HG02852 (cell line): ENCODE results near the gene PRDM15.
"Not testable (repeated sequence)": the region's sequence is repeated elsewhere in the genome, so short reads cannot be mapped to it uniquely, and the experiment has no call there.

Experiments used
- ATAC-seq: cut with Tn5 transposase; IDR thresholded peaks from one replicate; pipeline ENCODE4 v1.9.1; 2021; ENCODE audit warnings: mild to moderate bottlenecking, moderate library complexity; ENCODE audit not compliant: unreplicated experiment

Gene PRDM15

DNA sequence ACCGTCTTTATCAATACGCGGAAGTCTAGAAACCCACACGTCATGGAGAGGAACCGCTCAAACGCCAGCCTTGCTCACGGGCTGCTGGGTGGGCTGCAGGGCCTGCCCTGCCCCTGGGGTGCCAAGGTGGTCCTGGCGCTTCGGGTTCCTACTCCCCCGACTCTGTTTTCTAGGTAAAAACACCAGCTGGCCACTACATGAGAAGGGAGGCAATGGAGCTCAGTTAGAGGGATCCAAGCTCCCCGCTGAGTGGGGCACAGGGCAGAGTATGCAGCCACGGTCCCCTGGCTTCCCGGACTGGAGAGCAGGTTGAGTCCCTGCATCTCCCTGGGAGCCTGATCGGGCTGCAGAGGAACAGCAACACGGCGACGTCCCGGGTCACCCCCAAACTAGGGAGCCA, 71.0 kb downstream of the PRDM15 start:
- no peak for ATAC-seq

DNA sequence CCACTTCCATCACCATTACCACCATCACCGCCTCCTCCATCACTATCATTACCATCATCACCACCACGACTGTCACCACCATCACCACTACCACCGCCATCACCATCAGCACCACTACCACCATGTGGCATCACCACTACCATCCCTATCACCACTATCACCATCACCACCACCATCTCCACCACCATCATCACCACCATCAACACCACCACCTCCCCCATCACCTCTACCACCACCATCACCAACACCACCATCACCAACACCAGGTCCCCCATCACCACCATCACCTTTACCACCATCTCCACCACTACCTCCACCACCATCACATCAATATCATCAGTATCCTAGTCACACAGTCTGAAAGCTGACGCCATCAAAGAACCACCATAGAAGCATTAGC, 72.4 kb downstream of the PRDM15 start:
- no peak for ATAC-seq

DNA sequence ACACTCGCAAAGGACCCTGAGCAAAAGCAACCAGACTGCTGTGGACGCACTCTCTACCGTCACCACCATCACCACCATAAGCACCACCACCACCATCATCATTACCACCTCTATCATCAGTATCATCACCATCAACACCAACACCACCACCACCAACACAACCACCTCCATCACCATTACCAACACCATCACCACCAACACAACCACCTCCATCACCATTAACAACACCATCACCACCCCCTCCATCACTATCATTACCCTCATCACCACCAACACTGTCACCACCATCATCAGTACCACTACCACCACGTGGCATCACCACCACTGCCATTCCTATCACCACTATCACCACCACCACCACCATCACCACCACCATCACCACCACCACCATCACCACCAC, 73.5 kb downstream of the PRDM15 start:
- ATAC-seq, result no peak

DNA sequence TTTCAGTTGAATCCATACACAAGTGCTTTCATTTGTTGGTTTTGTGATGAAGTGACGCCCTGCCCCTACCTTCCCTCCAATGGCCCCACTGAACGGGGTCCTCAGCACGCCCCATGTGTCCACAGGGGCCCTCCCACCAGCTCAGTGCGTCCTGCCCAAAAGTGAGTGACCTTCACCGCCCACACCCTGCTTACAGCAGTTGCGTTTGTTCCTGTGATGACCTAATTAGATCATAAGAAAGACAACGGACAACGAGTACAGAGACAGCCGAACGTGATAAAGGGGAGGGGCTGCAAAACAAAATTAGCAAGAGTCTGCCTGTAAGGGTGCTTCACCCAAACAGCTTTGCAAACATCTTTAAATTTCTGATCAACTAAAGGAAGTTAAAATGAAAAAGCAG, 74.1 kb downstream of the PRDM15 start:
- ATAC-seq, result no peak

DNA sequence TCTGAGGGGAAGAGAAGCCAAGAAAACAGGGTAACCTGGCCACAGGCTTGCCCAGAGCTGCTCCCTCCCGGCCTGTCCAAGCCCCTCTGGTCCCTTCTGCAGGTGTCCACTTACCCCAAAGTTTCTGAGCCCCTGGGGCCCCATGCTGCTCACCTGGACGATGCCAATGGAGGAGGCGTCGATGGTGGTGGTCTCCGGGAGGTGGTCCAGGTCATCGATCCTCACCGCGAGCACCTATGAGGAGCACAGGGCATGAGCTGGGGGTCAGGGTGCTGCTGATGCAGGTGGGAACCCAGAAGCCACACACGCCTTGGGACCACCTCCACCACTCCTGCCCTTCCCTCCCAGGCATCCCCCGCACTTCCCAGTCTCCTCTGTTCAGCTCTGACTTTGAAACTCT, 74.8 kb downstream of the PRDM15 start:
- no peak for ATAC-seq

DNA sequence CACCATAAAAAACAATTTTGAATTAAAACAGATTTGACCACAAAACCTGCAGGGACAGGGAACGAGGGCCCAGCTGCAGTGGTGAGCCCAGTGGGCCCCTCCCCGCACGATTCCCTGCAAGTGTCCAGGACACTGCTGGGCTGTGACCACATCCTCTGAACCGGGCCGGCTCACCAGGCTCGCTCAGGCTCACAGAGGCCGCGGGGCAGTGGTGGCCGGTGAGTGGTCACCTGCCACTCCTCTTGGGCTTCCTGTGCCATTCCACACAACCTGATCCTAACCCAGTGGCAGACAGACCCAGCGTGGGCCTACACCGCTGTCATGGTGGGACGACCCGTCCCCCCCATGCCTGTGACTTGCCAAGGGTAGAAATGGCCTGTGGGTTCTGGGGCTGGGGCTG, 75.8 kb downstream of the PRDM15 start:
- no peak for ATAC-seq

DNA sequence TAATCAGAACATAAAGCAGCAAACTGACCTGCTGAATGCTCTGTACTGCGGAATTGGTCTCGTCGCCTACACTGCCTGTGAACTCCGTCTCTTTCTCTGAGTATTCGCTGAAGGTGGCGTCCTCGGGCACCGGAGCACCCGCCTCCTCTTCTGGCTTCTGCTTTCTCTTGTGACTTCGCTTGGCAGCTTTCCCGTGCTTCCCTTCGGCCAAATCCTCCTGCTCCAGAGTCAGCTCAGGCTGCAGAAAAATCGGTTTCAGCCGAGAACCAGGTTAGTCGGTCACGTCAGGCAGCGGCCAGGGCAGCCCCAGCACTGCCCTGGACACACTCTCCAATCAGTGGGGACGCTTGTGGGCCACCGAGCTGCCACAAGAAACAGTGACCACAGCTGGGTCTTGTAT, 76.5 kb downstream of the PRDM15 start:
- no peak for ATAC-seq

DNA sequence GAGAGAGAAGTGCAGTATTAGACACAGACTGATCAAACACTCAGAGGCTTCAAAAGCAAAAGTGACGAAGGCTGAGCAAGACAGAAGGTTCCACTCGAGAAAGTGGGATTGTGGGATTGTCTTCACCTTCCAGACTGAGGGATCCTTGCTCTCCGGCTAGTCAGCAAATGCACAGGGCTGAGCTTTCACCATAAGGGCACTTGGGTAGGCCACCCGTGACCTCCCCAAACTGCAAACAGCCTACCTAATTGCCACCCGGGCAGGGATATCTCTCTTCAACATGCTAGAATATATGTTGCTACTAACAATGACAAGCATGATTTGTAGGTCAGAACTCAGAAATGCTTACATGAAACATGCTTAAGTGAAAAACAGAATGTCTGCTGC, 77.0 kb downstream of the PRDM15 start:
- no peak for ATAC-seq

DNA sequence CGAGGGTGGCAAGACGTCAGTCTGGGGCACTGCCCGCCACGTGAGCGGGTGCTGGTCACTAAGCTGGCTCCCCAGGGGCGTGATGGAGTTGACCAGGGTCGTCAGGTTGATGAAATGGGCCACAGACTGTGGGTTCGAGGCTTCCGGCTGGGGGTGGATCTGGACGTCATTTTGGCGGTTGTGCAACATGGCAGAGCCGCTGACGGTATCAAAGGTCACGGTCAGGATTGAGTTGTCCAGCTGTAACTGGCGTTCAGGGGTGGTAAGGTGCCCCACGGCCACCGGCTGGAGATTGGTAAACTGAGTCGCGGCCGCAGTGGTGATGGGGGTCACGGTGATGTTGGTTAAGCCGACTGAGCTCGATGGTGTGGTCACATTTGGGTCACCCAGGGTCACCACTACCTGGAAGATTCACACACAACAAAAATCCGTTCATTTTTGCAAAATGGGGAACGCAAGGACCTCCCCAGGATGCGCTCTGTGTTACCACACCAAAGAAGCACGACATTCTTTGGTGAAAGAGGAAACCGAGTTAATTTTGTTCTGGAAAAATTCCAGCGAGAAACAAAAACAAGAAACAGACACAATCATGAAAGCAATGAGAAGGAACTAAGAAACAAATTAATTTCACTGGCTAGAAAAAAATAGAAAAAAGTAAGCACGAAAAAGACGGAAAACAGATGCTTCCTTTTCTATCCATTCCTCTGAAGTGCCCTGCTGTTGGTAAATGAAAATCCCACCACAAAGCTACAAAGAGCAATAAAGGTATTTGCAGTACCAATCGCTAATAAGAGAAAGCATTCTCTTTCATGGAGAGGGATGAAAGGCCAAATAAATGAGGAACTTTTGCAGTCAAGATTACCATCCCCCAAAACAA, 77.6 kb downstream of the PRDM15 start:
- ATAC-seq, result no peak

DNA sequence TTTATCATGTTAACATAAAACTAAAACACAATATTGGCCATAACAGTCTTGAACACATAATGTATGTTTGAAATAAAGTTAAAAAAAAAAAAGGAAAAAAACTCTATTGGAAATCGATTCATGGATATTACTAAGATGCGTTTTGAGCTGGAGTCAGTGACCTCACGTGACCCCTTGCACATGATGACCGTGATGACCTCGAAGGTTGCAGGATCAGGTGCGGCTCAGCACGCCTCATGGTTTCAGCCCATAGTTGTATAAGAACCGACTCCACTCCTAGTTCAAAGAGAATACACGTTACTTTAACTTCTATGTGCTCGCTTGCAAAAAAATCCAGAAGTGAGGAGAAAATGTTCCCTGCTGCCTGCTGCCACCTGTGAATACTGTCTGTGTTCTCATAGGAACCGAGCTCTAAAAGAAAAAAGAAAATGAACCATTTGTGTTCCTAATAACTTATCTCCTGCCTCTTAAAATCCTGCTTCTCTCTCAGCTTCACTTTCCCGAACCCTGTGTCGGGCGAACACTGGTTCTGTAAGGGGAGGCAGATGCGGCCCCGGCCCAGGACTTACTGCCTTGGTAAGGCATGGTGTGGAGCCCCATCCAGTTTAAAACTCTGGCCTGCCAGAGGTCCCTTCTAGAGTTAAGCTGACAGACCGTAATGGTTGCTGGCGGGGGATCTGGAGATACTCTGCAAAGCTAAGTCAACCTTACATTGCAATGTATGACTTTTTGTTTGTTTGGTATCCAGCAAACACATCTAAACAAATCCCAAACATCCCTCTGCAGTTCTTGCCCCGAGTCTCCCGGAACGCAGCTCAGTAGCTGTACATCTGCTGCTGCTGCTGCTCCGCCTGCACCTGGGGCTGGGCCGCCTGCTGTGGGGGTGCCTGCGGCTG, 78.5 kb downstream of the PRDM15 start:
- ATAC-seq, result no peak

DNA sequence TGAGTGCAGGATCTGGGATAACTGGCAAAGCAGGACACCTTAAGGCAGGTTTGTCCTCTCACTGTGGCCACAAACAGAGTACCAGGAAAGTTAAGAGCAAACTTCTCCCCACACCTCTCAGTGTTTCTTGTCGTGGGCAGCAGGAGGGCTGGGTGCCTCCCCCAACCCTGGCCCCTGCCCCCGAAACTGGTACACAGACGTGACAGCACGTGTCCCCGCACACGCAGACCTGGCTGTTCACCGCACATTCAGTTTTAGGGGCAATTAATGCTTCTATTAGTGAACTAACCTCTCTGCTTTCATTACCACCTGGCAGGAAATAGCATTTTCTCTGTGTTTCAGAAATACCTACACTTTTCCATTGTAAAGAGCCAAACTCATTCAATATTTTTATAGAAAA, 79.4 kb downstream of the PRDM15 start:
- no peak for ATAC-seq

DNA sequence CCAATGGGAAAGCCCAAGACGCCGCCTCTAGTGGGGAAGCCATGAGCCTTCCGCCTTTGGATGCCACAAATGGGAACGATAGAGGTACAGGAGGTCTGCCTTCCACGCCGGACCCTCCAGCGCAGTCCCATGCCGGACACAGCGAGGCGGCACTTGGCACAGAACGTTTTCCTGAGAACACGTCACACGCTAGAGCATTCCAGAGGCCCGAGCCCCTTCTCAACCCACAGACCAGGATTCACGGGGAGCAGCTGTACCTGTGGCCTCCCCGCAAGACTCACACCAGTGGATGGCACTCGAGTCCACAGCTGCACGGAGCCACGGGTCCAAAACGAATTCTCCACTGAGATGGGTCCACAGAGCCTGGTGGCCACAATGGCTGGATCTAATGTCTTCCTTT, 80.8 kb downstream of the PRDM15 start:
- no peak for ATAC-seq

DNA sequence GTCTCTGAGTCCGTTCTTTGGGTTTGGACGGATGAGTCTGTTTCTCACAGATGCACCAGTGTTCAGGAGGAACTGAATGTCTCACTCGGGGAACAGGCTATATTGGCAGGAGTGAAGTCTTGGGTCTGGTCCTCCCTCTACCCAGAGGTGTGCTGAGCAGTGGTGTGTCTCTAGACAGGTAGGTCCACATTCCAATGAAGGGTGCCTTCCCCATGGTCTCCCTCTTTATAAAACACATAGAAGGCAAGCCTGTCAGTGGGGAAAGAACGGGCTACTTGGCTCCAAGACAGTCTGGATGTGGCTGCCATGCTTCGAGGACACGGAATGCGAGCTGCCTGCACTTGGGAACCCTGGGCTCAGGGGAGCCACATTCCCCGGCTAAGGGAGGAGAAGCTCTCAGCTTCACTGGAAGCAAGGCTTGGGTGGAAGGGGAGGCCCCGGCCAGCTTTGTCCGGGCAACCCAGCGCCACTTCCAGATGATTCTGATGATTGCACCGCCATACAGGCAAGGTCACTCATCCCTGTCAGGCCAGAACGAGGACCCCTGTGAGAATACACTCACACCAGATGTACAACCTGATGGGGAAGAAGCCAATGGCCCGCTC, 82.6 kb downstream of the PRDM15 start:
- ATAC-seq, result no peak

DNA sequence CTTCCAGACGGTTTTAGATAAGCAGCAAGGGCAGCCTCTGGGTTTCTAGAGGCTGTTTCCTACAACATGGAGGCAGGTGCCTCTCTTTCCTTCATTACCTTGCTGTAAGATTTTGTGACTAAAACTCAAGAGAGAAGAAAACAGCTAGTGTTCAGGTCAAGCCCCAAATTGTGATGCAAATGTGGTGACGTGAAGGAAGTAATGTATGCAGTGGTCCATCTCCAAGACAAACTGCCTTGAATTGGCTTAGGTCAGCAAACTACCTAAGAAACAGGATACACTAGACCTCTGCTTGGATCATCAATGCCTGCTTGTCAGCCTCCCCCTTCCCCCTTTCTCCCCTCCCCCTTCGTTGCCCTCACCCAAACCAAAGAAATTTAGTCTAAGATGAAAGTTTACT, 83.4 kb downstream of the PRDM15 start:
- ATAC-seq, result no peak

DNA sequence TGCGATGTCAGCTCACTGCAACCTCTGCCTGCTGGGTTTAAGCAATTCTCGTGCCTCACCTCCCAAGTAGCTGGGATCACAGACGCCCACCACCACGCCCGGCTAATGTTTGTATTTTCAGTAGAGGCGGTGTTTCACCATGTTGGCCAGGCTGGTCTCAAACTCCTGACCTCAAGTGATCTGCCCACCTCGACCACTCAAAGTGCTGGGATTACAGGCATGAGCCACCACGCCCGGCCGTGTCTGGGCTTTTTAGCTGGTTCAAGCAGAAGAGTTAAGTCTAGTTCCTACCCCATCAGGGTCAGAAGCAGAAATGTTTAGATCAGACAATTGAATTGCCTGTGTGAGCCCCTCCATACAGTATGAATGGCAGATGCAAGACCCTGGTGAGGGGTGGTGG, 84.5 kb downstream of the PRDM15 start:
- no peak for ATAC-seq

DNA sequence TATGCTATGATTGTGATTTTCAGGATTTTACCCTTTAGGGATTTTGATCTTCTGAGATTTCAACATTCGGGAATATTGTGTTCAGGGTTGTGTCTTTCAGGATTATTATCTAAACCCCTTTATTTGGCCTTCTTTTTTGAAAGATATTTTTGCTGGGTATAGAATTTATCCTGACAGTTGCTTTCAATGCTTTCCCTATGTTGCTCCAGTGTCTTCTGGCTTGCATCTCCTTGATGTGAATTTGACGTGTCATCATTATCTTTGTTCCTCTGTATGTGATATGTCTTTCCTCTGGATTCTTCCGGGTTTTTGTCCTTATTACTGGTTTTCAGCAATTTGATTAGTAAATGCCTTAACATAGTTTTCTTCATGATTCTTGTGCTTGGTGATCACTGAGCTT, 86.4 kb downstream of the PRDM15 start:
- ATAC-seq, result no peak

DNA sequence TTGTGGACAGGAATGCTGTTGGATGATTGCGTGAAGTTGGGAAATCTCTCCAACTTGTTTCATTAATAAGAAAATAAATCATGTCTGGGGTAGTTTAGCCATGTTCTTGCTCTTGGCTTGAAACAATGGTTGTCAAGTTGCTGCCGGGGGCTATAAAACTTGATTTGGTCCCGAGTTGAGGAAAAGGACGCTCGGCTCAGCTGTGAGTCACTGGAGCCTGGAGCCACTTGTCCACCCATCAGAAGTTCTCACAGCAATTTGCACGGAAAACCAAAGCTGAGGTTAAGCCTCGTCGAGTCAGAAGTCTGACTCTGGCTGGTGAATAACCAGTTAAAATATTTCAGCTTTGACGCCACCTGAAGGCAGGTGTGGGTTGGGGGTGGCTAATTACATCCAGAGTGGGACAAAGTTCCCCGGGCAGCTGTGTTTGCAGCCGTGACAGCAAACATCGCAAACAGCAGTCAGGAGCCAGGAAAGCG, 92.6 kb downstream of the PRDM15 start:
- ATAC-seq, result no peak

DNA sequence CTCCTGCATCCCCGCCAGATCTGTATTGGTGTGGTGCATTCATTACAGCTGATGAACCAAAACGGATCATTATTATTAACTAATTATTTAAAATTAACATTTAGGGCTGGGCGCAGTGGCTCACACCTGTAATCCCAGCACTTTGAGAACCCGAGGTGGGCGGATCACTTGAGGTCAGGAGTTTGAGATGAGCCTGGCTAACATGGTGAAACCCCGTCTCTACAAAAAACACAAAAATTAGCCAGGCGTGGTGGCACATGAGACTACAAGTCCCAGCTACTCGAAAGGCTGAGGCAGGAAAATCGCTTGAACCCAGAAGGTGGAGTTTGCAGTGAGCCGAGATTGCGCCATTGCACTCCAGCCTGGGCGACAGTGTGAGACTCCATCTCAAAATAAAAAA, 93.9 kb downstream of the PRDM15 start:
- ATAC-seq, result not testable (repeated sequence)

DNA sequence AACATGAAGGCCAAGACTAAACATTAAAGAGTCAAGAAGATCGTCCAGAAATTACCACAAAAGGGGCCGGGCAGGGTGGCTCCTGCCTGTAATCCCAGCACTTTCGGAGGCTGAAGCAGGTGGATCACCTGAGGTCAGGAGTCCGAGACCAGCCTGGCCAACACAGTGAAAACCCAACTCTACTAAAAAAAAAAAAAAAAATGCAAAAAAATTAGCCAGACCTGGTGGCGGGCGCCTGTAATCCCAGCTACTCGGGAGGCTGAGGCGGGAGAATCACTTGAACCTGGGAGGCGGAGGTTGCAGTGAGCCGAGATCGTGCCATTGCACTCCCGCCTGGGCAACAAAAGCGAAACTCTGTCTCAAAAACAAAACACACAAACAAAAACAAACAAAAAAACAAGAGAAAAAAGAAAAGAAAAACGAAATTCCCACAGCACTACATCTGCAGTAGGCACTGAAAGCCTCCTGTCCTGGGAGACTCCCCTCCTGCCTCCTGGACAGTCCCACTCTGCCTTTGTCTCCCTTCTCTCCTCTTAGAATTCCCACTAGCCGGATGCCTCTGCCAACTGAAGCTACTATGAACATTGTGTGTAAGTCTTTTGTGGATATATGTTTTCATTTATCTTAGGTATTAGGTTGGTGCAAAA, 94.6 kb downstream of the PRDM15 start:
- ATAC-seq, result no peak

DNA sequence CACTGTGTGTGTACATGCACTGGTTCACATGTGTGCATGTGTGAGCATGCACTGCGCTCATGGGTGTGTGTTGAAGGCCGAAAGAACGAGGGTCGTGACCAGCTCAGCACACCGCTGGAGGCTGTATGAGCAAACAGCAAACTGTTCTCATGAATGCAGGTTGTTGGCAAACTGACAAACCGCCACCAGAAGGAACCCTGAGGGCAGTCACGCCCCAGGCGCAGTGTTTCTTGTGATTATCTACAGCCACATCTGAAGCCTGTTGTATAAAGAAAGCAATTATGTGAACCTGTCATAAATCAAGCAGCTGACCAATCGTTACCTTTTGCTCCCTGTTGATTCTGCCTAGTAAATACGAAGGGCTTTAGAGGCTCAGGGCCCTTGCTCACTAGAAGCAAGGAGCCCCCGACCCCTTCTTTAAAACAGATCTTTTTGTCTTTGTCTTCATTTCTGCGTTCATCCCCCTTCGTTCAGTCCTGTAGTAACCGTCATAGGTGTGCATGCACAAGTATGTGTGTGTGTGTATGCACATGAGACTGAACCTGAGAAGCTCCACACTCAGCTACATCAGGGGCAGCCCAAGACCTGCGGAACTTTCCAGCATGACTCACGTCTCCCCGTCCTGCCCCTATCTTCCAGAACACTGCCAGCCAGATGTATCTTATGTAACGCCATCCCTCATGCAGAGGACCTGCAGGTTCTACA, 95.5 kb downstream of the PRDM15 start:
- ATAC-seq, result no peak

DNA sequence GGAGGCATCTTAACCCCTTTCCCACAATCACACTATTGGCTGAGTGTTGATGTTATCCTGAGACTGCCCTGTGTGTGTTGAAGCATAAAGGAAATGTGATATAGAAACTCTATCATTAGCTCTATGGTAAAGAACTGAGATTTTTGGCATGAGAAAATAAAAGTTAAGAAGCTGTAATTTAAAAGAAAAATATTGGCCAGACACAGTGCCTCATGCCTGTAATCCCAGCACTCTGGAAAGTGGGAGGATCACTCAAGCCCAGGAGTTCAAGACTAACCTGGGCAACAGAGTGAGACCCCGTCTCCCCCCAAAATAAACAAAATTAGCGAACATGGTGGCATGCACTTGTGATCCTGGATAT, 98.1 kb downstream of the PRDM15 start:
- no peak for ATAC-seq
